Measurements from ENCODE around the gene MGST1. TPM values are rescaled to one million over a fixed set of nuclear protein-coding genes. Genes with fewer than 3 reads are reported as not detected.
A peak's percentile ranks its signal among the peaks of the same experiment; 100 is the strongest.

The MGST1 gene
- total and polyA plus RNA-seq, 12 donors, result 197 to 6,375 (median 824) TPM

DNA sequence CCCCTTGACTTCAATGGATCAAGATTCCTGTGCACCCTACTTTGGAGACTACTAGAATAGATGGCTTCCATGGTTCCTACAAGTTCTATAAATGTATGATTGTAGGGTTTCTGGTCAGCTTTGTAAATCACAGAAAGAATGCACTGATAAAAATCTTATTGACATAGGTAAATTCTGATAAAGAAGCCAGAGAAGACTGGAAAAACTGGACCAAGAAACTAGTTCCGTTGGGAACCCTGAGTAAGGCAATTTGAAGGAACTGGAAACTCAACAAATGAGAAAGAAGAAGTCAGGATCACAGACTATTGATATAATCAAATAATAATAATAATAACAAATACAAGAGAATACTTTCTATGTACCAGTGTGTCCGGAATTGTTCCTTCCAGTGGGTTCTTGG lies 15.4 kb upstream of the MGST1 start:
- Histone ChIP-seq H3K9me3 (replicated peaks in 1 of 3) (no peaks in the 10 kb centered on the region), H3K27me3 (no peaks in the 10 kb centered on the region), H3K4me3 (no peak overlapping the region), H3K36me3 (replicated peaks in 1 of 2) (no peaks in the 10 kb centered on the region), H3K4me1 (replicated peaks in 1 of 2) (no peaks in the 10 kb centered on the region), H3K27ac (no peak overlapping the region)
- intact Hi-C loops (cut with DNase I), result no loop called here
- TF ChIP-seq, protein P1, sequence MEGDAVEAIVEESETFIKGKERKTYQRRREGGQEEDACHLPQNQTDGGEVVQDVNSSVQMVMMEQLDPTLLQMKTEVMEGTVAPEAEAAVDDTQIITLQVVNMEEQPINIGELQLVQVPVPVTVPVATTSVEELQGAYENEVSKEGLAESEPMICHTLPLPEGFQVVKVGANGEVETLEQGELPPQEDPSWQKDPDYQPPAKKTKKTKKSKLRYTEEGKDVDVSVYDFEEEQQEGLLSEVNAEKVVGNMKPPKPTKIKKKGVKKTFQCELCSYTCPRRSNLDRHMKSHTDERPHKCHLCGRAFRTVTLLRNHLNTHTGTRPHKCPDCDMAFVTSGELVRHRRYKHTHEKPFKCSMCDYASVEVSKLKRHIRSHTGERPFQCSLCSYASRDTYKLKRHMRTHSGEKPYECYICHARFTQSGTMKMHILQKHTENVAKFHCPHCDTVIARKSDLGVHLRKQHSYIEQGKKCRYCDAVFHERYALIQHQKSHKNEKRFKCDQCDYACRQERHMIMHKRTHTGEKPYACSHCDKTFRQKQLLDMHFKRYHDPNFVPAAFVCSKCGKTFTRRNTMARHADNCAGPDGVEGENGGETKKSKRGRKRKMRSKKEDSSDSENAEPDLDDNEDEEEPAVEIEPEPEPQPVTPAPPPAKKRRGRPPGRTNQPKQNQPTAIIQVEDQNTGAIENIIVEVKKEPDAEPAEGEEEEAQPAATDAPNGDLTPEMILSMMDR (IDR thresholded peaks at IDR 0.05), result no peak
- no peak for TF ChIP-seq POLR2A (IDR thresholded peaks at IDR 0.05)
- DNase-seq, result no peak
- WGBS, 4 donors, result 69 to 85% (median 77%) methylated on average over 2 of the region's 2 CpGs

DNA sequence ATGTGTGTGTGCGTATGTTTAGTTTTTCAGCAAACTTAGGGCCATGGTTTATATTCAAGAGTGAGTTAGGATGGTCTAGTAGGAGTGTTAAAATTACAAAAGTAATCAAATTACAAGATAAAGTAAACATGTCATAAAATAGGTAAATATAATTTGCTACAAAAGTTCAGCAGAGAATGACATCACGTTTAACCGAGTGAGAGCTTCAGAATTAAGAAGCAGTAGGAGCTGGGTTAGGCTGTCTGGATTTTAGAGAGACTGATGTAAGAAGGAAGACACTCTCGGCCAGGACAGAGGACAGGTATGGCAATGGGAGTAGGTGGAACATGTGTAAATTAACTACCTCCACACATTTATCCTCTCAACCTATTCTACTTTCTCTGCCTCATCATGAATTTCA lies 11.6 kb upstream of the MGST1 start:
- no peak overlapping the region for H3K27ac ChIP-seq
- DNase-seq, result no peak
- intact Hi-C loops (cut with DNase I), result no loop called here
- no peaks in the 10 kb centered on the region for H3K36me3 ChIP-seq (replicated peaks in 1 of 2)
- TF ChIP-seq, protein P1 (IDR thresholded peaks at IDR 0.05), result no peak
- no peak for TF ChIP-seq POLR2A (IDR thresholded peaks at IDR 0.05)
- no peaks in the 10 kb centered on the region for H3K4me1 ChIP-seq (replicated peaks in 1 of 2)
- no peaks in the 10 kb centered on the region for H3K9me3 ChIP-seq (replicated peaks in 1 of 3)
- no peak overlapping the region for H3K4me3 ChIP-seq
- WGBS, 4 donors, result 77 to 93% (median 84%) methylated on average over 4 of the region's 4 CpGs
- no peaks in the 10 kb centered on the region for H3K27me3 ChIP-seq

DNA sequence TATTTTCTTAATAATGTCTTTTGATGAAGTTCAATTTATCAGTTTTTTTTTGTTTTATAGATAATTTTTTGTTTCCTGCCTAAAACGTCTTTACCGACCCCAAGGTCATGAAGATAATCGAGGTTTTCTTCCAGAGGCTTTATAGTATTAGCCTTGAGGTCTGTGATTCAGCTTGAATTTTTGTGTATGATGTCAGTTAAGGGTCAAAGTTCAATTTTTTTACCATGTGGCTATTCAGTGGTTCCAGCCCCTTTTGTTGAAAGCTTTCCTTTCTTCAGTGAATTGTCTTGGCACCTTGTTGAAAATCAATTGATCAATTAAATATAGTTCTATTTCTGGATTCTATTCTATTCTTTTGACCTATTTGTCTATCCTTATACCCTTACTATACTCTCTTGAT lies 3.2 kb upstream of the MGST1 start:
- H3K27ac ChIP-seq, result peak overlapping the region in 4 of 5 donors; percentile 35 to 69 (median 63)
- H3K36me3 ChIP-seq (replicated peaks in 1 of 2), result no peaks in the 10 kb centered on the region
- H3K4me3 ChIP-seq, result no peak overlapping the region
- H3K9me3 ChIP-seq (replicated peaks in 1 of 3), result no peaks in the 10 kb centered on the region
- WGBS, 4 donors, result 34 to 44% (median 39%) methylated on average over 3 of the region's 3 CpGs
- no peak for DNase-seq
- intact Hi-C loops (cut with DNase I), result no loop called here
- no peak for TF ChIP-seq POLR2A (IDR thresholded peaks at IDR 0.05)
- TF ChIP-seq, protein P1 (IDR thresholded peaks at IDR 0.05), result no peak
- peaks cover 6 to 14% of the 10 kb centered on the region in 2 donors for H3K4me1 ChIP-seq (replicated peaks in 1 of 2)
- H3K27me3 ChIP-seq, result no peaks in the 10 kb centered on the region

DNA sequence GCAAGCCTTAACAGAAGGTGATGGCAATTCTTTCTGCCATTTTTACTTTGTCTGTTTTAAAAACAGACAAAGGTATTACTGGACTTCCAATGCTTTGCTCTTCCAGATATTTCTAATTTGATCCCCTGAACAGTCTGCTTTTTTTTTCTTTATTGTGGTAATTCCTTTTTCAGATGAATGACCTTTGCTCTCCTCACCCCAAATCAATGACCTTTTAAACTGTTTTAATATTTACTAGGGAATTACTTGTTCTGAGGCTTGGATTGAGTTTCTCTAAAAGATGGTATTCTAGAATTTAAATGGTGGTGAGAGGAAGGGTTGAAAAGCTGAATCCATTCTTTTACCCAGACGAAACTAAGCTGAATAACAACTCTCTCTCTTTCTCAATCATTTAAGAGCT lies 2.3 kb upstream of the MGST1 start:
- peak overlapping the region in 3 of 5 donors; percentile 61 to 69 (median 65) for H3K27ac ChIP-seq
- intact Hi-C loops (cut with DNase I), result no loop called here
- 89 to 91% (median 89%) methylated on average over 1 of the region's 1 CpG for WGBS, 4 donors

More for the DNA sequence above, 2.3 kb upstream of the MGST1 start:
- TF ChIP-seq POLR2A (IDR thresholded peaks at IDR 0.05), result no peak
- TF ChIP-seq, protein P1 (IDR thresholded peaks at IDR 0.05), result no peak
- Histone ChIP-seq H3K36me3 (replicated peaks in 1 of 2) (no peaks in the 10 kb centered on the region), H3K4me3 (no peak overlapping the region), H3K4me1 (replicated peaks in 1 of 2) (peaks cover 6 to 14% of the 10 kb centered on the region in 2 donors), H3K9me3 (replicated peaks in 1 of 3) (no peaks in the 10 kb centered on the region), H3K27me3 (no peaks in the 10 kb centered on the region)
- DNase-seq, result no peak

All from adrenal gland (tissue), 12 donors.